ENCODE data around the gene PLEKHA7. TPM values are rescaled to one million over a fixed set of nuclear protein-coding genes. Genes with fewer than 3 reads are reported as not detected.

The PLEKHA7 gene
- polyA plus RNA-seq, 3 donors = 46.5 to 58.2 (median 51.1) TPM

DNA sequence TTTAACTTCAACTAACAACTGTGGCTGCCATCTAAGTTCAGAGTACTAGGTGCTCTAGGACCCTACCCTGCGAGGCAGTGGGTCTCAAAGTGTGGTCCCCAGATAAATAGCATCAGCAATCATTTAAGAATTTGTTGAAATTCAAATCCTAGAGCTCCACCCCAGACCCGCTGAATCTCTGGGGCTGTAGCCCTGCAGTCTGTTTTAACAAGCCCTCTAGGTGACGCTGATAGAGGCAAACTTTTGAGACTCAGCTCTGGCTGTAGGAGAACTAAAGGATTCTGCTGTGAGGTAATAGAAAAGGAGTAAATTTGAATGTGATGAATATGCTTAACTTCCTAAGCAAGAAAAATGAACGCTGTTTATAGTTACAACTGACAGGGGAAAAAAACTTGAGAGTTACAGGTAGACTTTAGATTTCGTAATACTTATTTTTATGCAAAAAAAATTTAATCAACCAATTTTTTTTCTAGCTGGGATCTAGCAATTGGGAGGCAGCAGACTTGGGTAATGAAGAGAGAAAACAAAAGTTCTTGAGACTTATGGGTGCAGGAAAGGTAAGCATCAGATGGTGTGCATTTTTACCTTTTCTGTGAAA, 270.0 kb downstream of the PLEKHA7 start:
- no peak for DNase-seq (ENCODE audit: extremely low read depth in 1 of 11, low read depth in 9 of 11, low spot score in 4 of 11)

DNA sequence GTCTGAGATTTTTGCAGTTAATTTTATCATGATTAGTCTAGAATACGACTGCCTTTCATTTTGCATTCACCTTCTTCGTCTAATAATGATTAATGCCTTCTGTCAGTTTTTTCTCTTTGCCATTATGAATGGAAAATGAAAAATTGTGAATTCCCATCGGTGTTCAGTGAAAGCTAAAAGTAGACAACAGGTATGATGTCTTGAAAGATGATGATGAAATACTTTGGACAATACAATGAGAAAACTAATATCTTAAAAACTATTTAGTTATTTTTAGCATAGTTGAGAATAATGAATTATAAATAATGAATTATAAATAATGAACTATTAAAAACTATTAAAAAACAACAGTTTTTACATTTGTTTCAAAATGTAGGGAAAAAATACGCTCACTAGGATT, 270.7 kb downstream of the PLEKHA7 start:
- DNase-seq (ENCODE audit: extremely low read depth in 1 of 11, low read depth in 9 of 11, low spot score in 4 of 11) = no peak

DNA sequence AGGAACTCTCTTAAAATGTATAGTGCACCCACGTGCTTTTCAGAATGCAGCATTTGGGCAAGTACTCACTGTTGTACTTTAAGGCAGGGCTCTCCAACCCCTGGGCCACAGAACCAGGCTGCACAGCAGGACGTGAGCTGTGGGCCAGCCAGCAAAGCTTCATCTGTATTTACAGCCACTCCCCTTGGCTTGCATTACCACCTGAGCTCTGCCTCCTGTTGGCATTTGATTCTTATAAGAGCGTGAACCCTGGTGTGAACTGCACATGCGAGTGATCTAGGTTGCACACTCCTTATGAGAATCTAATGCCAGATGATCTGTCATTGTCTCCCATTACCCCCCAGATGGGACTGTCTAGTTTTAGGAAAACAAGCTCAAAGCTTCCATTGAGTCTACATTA, 272.7 kb downstream of the PLEKHA7 start:
- DNase-seq (ENCODE audit: extremely low read depth in 1 of 11, low read depth in 9 of 11, low spot score in 4 of 11) = no peak

DNA sequence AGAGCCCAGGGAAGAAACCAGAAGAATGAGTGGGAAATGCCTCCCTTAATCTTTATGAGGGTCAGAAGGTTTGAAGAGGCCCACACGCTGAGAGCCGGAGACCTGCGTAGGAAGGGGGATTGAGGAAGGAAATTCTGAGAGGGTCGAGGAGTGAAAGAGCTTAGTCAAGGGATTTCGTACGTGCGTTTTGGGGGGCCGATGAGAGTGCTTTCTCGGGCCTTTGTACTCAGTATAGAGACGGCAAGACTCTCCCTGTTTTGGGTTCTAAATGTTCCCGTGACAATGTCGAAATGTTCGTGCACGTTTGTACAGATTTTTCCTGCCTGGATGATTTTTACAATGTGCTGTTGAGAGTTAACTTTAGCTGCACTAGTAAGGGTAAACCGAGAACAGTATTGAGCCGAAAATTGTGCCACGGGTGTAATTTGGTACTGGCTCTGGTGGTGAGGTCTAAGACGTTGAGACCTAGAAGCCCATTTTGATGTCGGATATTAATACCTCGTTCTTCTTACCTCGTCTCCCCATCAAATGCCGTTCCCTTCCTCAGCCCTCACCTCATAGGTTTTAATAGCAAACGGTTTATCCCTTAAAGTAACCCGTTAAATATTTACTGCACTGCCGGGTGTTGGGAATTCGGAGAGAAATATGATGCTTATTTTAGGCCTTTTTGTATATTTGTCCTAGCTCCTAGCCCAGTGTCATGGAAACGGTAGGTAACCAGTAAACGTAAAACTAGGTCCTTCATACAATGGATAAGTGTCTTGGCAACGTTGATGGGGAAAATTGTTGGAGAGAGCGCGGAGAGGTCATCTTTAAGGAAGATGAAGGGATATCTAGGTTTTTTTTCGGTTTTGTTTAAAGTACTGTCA, 275.0 kb downstream of the PLEKHA7 start:
- DNase-seq (ENCODE audit: extremely low read depth in 1 of 11, low read depth in 9 of 11, low spot score in 4 of 11) = peak in 9 of 11 donors; percentile 3 to 56 (median 17)

DNA sequence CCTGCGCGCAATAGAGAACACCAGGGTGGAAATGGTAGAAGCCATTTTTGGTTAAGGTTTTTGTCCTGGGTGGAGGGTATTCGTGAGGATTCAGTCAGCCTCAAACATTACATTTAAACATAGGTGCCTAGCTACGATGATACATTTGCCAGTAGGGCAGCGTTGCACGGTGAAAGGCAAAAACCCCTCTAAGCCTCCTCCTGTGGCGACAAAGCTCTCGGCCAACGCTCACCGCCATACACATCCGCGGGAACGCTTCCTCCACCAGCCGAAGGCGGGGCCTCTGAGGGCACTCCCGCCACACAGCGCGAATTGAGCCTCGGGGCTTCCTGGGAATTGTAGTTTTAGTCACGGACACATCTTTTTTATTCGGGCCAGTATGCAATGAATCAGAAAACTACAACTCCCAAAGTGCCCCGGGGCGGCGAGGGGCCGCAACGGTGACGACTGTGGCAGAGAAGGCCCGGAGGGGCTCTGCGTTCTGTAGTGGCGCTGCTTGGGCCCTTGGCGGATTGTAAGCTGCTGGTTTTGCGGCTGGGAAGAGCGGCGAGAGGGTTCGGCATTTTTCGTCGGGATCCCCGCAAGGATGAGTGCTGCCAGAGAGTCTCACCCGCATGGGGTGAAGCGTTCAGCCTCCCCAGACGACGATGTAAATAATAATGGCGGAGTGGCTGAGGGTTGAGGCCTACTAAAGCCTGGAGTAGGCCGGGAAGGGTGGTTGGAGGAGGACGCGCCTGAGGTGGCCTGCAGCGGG, 275.8 kb downstream of the PLEKHA7 start, which contains the start of gene C11orf58:
C11orf58 (plus strand) TSS at position 455 of the 754 bp plus-strand sequence; CDS start at position 587, 132 bp downstream.
- DNase-seq (ENCODE audit: extremely low read depth in 1 of 11, low read depth in 9 of 11, low spot score in 4 of 11) = peak; percentile 94 to 99 (median 96)

DNA sequence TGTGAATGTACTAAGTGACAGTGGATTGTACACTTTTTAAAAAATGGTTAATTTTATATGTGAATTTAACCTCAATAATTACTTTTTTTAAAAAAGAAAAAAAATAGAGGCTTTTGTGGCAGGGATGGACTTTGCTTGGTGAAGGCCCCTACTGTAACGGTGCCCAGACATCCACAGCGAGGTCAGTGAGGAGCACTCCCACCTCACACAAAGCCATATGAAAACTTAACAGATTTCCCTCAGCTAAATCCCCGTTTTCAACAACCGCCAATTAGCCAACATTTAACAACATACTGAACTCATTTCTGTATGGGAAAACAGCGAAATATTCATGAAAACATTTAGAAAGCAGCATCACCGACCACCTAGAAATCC, 276.4 kb downstream of the PLEKHA7 start:
- DNase-seq (ENCODE audit: extremely low read depth in 1 of 11, low read depth in 9 of 11, low spot score in 4 of 11) = peak in 2 of 11 donors; percentile 26 to 52

Other genes with a start within 250 kb of the PLEKHA7 start
- gene RPS13, start 63.3 kb upstream of the PLEKHA7 start, polyA plus RNA-seq (ENCODE audit: insufficient read length in 3 of 3) = 1,000 to 10,000 TPM; 1,096 to 1,424 (median 1,353) TPM
- 10 to 100 TPM; 61.1 to 72.3 (median 70.8) TPM for gene PIK3C2A, start 193.6 kb upstream of the PLEKHA7 start, polyA plus RNA-seq (ENCODE audit: insufficient read length in 3 of 3)

Data from renal cortex interstitium (tissue), 11 donors.